ENCODE measurements around the gene LRRC28.
"Not testable (repeated sequence)": the region's sequence is repeated elsewhere in the genome, so short reads cannot be mapped to it uniquely, and the experiment has no call there.

LRRC28 gene

DNA sequence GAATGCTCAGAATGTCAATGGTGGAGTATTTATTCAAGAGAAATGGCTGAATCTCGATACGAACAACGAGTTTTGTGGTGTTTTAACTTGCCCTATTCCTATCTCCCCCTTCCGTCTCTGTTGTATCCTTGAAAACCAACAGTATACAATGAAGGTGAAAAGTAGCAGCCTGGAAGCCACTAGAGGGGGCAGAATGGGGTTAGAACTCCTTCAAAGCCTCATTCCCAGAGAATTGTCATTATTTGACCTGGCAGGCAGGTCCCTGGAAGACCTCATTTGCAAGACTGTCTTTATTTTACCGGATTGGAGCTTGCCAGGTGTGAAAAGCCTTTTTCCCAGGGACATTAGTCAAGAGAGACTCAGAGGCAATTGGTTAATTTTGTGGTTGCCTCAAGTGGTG is 139.4 kb downstream of the LRRC28 start:
- no peak for DNase-seq

DNA sequence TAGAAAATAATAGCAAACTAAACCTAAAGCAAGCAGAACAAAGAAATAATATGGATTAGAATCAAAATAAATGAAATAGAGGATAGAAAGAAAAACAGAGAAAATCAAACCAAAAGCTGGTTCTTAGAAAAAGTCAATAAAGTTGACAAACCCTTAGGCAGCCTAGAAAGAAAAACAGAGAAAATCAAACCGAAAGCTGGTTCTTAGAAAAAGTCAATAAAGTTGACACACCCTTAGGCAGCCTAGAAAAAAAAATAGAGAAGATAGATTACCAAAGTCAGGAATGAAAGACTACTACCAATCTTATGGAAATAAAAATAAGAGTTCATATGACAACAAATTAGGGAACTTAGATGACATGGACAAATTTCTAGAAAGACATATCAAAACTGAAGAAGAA is 142.4 kb downstream of the LRRC28 start:
- DNase-seq, result no peak

DNA sequence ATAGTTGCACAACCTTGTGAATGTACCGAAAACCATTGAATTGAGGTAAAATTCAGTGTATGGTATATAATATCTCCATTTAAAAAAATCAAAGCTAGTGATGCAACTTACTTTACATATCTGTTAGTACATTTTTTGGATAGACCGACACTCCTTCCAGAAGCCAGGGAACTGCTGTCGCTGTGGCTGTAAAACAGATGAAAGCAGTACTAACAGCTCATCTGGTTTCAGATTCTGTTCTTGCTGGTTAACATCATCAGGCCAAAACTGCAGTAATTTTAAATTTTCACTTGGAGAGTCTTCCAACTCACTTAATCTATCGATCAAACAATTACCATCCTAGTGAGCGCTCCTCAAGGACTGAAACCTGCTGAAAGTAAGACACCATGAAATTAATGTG is 145.1 kb downstream of the LRRC28 start:
- no peak for DNase-seq

DNA sequence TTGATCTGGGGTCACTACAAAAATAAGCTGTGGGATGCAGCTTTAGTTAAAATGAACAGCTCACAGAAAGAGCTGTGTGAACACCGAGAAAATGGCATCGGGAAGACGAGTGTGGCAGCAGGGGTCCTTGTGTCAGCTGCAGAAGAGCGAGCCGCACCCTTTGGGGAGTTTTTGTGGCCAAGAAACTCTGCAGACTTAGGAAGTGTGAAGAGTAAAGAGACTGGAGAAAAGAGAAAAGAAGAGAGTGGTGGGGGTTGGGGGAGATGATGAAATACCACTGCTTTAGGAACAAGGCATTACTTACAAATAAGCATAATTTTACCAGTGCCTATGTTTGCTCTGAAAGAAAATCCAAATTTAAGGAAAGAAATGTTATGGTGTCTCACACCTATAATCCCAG is 147.8 kb downstream of the LRRC28 start:
- no peak for DNase-seq

DNA sequence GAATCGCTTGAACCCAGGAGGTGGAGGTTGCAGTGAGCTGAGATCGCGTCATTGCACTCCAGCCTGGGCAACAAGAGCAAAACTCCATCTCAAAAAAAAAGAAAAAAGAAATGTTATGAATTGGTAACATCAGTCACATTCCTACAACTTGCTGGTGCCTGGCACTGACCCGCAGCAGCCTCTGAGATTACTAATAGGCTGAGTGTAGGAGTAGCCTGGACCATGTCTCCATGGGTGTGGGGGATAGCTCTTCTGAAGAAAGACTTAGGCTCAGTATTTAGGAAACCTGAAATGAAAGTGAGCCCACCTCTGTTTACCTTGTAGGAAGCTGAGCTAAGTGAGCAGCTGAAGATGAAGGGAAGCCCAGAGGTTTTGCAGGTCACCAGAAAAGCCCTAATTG is 148.3 kb downstream of the LRRC28 start:
- DNase-seq, result no peak

DNA sequence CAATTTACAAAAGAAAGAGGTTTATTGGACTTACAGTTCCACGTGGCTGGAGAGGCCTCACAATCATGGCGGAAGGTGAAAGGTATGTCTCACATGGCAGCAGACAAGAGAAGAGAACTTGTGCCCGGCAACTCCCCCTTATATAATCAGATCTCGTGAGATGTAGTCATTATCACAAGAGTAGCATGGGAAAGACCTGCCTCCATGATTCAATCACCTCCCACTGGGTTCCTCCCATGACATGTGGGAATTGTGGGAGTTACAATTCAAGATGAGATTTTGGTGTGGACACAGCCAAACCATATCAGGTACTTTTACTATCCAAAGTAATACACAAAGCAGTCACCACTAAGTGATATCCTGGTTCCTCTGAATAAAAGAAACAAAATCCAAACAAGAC is 149.9 kb downstream of the LRRC28 start:
- not testable (repeated sequence) for DNase-seq

DNA sequence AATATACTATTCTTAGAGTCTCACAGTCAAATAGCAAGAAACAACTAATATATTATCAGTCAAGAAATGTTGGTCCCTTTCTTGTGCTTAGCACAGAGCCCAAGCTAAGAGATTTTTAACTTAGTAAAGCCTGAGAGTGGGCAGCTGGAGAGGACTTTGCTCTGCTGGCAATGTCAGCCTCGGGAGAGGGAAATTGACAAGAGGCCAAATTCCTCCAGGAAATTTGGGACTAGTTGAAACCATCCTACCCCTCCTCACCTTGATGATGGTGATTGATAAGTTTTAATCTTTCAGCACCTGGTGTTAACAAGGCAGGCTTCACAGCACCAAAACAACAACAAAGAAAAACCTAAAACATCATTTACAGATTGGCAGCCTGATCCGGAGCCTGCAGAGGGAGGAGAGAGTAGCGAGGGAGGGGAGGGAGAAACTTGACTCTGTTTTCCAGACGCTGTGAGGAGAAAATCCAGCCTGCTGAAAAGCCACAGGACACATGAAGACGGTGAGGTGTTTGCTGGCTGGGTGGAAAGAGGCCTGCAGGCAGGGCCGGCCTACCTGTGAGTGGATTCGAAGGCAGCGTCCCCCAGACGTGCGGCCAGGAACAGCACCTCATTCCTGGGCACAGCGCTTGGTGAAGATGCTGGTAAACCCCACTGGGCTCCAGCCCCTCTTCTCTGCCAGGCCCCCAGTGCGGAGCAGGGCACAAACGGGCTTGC is 150.9 kb downstream of the LRRC28 start:
- no peak for DNase-seq

DNA sequence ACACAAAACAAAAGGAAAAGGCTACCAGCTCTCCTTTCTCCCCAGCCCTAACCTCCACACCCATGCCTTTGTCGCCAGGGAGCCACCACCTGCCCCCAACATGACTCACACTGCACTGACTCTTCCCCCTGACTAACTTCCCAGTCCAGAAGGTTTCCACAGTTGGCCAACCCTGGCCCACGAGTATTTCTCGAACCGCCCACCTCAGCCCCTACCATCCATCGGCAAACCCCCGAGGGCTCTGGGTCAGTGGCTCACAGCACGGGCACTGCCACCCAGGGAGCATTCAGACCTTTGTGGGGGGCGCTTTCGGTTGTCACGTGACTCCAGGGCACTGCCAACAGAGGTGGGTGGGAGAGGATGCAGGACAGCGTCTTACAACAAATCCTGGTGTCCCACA is 152.3 kb downstream of the LRRC28 start:
- no peak for DNase-seq

DNA sequence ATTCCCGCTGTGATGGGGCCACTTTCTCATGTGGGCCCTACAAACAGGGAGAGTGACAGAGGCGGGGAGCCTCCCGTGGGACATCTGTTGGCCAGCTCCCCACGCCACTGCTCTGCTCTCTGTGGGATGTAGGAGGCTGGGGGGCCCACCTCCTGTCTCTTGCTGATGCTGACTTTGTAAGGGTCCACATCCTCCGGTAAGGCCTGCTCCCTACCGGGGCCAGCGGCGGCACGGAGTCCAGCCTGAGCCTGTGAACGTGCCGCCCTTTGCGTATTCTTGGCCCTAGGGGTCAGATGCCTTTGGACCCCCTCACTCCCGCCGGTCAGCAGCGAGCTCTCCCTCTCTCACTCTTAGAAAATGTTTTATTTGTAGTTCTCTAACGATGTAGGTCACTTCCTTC is 153.2 kb downstream of the LRRC28 start:
- no peak for DNase-seq

DNA sequence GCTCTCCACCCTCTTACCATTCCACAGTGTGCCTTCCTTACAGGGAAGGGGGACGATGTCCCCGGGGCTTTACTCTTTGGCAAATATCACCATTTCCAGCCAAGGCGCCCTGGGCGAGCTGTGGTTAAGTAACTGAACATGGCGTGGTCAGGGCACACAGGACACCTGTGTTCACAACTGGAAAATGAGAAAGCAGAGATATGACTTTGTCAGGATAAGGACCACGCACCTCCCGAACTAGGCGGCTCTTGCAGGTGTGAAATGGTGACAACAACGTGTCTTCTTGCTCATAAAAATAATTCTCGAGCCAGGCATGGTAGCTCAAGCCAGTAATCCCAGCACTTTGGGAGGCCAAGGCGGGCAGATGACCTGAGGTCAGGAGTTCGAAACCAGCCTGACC is 154.8 kb downstream of the LRRC28 start:
- DNase-seq, result no peak

DNA sequence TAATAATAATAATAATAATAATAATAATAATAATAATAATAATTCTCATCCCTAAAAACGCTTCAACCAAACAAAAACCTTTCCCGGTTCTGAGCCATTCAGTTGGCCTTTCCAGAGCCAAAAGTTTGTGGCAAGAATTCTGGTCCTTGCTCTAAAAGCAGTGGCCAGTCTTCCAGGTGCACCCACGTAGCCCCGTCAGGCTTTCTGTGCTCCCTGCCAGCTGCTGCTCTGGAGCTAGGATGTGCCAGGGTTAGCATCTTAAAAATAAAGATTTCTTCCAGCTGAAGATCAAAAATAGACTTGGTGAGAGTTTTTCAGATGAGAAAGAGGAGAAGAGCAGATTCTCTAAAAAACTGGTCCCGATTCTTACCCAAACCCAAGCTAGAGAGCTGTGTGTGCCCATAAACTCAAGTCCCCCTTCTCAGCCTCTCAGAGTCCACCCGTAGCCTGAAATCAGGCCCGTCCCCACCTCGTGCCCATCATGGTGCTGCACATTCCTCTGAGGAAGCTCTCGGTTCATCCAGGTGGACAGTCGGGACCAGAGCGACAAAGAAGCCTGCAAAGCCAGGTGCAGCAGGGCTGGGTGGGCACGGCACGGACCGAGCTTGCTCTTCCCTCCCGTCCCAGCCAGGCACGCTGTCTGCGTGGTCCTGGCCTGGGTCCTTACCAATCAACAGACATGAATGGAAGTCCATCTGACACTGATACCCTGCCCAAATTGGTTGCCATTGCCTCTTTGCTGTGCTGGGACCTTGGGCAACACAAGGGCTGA is 155.6 kb downstream of the LRRC28 start:
- DNase-seq, result no peak

DNA sequence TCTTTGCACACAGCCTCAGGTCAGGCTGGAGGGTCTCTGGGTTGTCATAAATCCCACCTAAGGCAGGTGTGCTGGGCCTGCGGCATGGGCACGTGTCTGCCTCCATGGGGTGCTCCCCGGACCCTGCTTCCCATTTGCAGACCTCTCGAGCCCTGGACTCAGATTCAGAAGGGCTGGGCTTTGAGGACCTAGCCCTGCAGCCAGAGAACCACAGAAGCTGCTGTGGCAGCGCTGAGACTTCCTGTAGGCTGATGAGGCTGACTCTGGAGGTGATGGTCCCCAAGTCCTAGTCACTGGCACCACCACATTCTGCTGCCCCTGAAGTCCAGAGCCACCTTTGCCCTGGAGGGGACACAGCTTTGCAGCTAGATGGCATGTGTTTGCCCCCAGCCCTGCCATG is 156.4 kb downstream of the LRRC28 start:
- no peak for DNase-seq

DNA sequence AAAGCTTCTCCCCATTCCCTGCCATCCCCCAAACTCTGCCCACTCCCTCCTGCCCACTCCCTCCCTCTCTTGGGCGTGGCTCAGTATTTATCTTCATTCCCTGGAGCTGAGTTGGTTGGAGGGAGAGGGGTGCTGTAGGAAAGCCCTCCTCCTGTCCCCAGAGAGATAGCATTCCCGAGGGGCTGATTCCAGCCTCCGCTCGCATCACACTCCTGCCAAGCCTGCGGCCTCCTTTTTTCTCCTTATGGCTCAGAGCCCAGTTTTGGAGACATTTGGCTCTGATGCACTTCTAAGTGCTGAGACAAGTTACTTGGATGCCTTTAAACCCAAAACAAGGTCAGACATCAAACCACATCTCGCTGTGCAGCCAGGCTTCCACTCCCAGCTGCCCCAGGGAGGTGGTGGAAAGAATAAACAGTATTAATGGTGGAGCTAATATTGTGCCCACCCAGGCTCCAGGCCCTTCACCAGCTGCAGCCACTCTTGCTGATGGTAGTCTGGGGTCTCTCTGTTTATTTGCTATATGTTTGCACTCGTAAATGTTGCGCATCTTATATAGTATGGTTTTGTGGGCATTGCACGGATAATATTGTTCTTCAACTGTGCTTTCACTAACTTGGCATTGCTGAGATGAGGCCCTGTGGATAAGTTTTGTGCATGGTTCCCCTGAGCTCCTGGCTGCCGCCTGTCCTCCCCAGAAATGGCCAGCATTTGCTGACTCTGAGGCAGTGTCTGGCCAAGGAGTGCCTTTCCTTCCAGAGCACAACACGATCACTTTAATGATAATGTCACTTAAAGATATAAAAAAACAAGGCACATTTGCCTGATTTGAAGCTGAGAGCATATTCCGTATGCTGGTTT is 157.2 kb downstream of the LRRC28 start:
- DNase-seq, result no peak

DNA sequence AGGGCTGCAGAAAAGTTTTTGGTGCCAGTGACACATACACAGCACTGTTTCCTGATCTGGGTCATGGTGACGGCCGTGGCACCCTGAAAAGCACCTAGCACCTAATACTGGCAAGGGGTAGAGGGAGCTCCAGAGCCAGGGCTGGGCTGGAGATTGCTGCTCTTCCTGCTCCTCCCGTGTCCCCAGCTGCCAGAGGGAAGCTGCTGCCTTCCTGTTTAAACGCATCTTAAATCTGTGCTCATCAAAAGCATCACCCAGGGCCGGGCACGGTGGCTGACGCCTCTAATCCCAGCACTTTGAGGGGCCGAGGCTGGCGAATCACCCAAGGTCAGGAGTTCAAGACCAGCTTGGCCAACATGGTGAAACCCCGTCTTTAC is 157.8 kb downstream of the LRRC28 start:
- DNase-seq, result peak in 26 of 56 donors; percentile 11 to 65 (median 34)

DNA sequence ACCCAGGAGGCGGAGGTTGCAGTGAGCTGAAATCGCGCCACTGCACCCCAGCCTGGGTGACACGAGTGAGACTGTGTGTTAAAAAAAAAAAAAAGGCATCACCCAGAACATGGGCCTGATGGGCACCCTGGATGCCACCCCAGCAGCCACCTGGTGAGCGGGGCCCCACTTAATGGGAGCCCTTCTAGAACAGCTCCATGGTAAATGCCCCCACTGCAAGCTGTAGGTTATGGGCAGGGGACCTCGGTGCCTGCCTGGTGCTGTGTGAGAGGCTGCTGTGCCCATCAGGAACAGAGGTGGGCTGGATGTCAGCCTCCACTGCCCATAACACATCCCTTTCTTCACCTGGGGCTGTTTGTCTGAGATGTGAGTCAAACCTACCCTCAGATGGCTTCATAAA is 158.3 kb downstream of the LRRC28 start:
- DNase-seq, result no peak

DNA sequence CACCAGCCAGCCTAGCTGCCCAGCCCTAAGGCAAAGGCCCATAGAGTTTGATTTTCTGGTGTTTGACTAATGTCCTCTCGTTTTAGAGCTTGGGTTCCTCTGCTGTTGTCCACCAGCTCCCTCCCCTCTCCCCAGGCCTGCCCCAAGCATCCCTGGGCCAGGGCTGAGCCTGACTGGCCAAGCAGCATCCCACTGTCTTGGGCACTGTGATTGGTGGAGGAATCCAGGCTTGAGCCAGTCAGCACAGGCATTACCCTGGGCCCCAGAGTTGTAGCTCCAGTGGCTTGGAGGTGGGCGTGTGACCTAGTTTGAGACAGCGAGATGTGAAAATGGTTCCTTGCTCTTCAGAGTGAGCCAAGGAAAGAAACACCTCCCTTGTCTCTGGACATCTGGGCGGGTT is 159.2 kb downstream of the LRRC28 start:
- DNase-seq, result no peak

DNA sequence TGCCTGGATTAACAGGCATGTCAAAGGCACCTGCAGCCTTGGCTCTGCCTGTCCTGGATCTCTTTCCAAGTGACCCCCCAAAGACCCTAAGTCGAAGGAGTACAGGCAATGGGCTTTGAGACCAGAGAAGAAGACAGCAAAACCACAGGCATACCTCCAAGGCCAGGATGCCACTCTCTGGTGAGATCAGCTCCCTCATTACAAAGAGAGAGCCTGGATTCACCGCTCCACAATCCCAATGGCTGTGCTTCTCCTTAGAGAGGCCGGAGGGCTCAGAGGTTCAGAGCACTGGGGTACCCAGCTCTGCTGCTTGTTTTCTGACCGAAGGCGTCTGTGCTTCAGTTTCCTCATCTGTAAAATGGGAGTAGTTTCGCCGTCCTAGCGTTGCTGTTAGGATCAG is 160.0 kb downstream of the LRRC28 start:
- no peak for DNase-seq

DNA sequence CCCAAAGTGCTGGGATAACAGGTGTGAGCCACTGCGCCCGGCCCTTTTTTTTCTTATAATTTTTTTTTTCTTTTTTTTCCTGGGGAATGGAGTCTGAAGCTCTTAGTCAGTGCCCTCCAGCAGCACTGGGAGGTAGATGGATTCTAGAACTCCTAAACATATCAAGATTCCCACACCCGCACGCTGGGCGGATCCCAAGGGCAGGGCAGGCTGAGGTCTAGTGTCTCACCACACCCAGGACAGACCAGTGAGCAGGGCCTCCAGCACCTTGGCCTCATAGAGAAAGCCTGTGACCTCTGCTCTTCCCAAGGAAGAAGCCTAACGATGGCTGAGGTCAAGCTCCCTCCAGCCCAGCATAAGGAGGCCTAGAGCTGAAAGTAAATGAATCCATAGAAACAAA is 160.8 kb downstream of the LRRC28 start:
- DNase-seq, result no peak

DNA sequence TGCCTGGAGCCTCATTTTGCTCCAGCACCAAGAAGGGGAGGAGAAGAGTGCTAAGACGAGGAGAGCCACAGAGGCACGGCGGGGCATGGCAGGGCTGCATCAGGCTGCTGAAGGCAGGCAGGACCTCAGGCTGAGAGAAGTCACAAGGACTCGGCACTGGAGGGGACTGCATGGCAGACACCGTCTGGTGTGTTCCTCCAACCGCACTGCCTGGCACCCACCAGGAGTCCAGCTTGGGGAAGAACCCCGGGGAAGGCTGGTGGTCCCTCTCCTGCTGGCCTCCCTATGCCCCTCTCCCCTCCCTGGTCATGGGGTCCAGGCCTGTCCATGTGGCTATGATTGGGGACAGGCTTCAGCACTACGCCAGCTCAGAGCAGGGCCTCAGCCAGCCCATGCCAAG is 161.3 kb downstream of the LRRC28 start:
- DNase-seq, result no peak

DNA sequence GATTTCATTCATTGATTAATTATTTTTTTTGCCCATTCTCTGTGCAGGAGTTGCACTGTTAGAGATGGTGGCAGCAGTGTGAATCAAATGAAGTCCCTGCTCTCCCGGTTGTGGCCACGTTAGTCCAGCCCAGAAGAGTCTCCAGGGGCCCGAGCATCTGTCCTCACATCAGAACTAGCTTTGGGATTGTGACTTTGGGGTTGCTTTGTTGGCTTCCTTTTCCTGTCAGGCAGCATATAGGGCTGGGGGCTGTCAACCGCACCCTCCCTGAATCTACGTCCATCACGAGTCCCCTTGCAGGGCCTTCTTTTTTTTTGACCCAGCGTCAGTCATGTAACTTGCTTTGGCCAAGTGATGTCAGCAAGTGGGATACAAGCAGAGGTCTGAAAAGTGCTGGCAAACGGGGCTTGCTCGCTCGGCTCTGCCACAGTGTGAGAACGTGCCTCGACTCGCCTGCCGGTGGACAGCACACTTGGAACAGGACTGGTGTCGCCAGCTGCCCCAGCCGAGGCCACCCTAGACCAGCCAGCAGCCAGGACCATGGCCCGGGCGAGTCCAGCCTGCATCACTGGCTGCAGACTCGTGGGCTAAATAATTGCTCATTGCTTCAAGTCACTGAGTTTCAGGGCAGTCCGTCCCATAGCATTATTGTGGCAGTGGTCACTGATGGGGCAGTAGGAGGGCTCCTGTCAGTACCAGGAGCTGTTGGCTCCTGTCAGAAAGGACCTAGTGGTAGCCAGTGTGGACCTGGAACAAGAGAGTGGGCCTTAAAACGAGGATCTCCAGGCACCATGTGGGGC is 162.9 kb downstream of the LRRC28 start:
- no peak for DNase-seq

All from nucleus accumbens (tissue), 56 donors.